Measurements from ENCODE around the gene HTR3D.

The HTR3D gene, protein sequence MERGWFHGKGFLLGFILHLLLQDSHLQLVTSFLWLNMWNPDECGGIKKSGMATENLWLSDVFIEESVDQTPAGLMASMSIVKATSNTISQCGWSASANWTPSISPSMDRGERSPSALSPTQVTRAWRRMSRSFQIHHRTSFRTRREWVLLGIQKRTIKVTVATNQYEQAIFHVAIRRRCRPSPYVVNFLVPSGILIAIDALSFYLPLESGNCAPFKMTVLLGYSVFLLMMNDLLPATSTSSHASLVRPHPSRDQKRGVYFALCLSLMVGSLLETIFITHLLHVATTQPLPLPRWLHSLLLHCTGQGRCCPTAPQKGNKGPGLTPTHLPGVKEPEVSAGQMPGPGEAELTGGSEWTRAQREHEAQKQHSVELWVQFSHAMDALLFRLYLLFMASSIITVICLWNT

DNA sequence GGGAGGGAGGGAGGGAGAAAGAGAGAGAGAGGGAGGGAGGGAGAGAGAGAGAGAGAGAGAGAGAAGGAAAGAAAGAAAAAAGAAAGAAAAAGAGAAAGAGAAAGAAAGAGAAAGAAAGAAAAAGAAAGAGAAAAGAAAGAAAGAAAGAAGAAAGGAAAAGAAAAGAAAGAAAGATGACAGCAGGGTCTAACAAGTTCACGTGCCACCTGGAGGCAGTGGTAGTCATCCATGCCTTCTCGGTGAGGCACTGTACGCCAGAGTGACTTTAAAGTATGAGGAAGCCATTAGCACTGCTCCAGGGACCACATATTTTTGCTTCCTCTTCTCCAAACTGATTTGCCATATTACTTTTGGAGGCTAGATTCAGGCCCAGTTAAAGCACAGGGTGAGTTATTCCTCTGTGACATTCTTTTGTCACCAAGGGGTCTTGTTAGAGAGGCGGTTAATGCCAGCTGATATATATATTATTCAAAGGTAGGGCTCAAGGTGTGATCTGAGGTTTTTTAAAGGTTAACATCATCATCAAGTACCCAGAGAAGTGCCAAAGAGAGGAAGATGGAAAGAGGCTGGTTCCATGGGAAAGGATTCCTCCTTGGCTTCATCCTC is at the start of gene HTR3D:
HTR3D (plus strand) TSS at position 556 of the 606 bp plus-strand sequence; CDS start at position 556, 0 bp downstream.
- H3K4me1 ChIP-seq (ENCODE audit: insufficient read depth, low read length), result no peaks in the 10 kb centered on the region
- H3K9ac ChIP-seq (ENCODE audit: low read depth, low read length), result no peak within 1 kb of the TSS
- H3K36me3 ChIP-seq (ENCODE audit: insufficient read depth, low read length), result no peaks in the 10 kb centered on the region
- no peaks in the 10 kb centered on the region for H3K9me3 ChIP-seq (ENCODE audit: control insufficient read depth, insufficient read depth, low read length)

DNA sequence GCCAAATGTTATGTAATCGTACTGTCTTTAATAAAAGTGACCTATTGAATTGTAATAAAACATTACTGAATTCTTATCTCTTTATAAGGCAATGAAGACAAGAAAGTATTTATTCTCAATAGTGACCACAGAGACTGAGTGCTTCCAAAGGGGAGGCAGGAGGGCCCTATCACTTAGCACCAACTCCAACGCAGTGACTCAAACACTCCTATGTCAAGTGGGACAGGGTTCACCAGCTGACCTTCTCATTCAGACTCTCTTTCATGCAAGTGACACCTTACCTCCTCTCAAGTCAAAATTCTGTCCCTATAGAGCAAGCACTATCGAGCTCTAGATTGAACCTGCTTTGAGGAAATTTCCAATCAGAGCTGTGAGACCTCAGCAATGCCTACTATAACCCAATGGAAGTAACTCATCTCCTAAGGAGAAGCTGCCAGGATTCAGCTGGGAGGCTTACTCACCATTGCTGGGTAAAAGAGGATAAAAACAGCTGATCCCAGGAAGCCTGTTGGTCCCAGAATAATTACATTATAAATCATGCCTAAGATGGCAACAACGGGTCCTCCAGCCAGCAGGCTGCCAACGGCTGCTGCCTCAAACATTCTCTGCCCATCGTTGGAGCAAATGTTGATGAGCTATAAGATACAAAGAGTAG is 49.4 kb upstream of the HTR3D start:
- H3K9ac ChIP-seq (ENCODE audit: low read depth, low read length), result no peak overlapping the region
- peaks cover 19% of the 10 kb centered on the region for H3K4me1 ChIP-seq (ENCODE audit: insufficient read depth, low read length)
- no peaks in the 10 kb centered on the region for H3K9me3 ChIP-seq (ENCODE audit: control insufficient read depth, insufficient read depth, low read length)
- peaks cover under 1% of the 10 kb centered on the region; the same call in 1 of the 2 replicates for H3K36me3 ChIP-seq (ENCODE audit: insufficient read depth, low read length)

DNA sequence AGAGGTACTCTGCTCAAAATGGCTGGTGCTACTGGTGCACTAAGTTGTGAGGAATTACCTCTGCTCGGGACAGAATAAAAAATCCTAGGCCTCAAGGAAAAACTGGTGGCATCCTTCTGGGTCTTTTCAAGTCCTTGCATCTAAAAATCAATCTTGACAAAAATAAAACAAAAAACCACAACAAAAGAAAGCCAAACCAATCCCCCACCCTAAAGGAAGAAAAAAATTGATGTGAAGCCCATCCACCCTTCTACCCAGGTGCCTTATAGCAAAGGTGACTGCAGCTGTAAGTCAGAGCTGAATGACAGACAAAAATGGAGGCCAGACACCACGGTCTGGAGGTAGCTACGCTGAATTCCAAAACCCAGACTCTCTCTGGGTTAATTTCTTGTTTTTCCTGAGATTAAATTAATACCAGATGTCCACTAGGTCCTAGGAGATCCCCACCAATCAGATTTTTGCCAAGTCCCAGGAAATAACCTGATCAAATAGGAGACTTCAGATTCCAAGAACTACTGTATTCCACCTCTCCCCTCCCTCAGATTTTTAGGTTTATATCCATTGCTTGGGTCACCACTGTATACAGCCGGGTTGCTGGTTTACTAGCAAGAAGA is 47.3 kb upstream of the HTR3D start:
- H3K36me3 ChIP-seq (ENCODE audit: insufficient read depth, low read length), result peaks cover 4% of the 10 kb centered on the region; the same call in 1 of the 2 replicates
- no peak overlapping the region for H3K9ac ChIP-seq (ENCODE audit: low read depth, low read length)
- no peaks in the 10 kb centered on the region for H3K9me3 ChIP-seq (ENCODE audit: control insufficient read depth, insufficient read depth, low read length)
- H3K4me1 ChIP-seq (ENCODE audit: insufficient read depth, low read length), result peaks cover 14% of the 10 kb centered on the region

DNA sequence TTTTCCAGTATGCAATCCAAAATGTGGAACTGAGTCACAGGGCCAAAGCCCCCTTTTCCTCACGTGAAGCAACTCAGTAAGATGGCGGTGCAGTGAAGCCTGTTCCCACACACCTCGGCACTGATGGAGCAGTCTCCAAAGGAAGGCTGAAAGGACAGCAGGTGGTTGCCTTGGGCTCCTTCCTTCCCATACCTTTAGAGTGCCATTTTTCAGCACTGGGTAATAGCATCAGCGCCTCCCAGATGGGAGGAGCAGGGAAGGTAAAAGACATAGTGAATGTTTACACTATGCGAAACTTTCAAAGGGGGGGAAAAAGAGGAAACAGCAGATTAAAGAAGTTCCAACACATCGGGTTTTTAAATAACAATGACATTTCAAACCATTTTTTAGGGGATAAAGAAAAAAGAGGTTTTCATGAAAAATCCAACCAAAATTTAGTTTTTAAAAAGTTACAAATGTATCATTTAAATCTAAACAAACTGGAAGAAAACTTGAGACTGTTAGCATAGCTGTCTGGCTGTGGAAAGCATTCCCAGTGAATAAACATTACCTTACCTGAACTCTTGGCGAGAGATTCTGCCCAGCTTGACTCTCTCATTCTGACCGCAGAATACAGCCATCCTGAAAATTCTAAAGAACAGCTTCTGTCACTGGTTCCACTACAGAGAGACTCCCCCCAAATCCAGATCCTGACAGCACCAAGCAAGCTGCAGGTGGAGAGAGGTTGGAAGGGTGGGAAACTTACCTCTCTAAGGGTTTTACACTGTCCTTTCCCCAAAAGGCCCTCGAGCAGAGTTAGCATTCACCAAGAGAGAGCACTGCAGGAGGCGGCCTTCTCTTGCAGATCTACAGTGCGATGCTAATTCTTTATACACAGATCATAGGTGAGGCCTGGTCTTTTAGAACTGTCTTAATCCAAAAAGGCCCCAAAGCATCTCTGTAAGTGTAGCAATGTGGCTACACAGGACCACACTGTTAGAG is 46.5 kb upstream of the HTR3D start:
- H3K9me3 ChIP-seq (ENCODE audit: control insufficient read depth, insufficient read depth, low read length), result no peaks in the 10 kb centered on the region
- peaks cover 4% of the 10 kb centered on the region; the same call in 1 of the 2 replicates for H3K36me3 ChIP-seq (ENCODE audit: insufficient read depth, low read length)
- H3K9ac ChIP-seq (ENCODE audit: low read depth, low read length), result no peak overlapping the region
- peaks cover 14% of the 10 kb centered on the region for H3K4me1 ChIP-seq (ENCODE audit: insufficient read depth, low read length)

DNA sequence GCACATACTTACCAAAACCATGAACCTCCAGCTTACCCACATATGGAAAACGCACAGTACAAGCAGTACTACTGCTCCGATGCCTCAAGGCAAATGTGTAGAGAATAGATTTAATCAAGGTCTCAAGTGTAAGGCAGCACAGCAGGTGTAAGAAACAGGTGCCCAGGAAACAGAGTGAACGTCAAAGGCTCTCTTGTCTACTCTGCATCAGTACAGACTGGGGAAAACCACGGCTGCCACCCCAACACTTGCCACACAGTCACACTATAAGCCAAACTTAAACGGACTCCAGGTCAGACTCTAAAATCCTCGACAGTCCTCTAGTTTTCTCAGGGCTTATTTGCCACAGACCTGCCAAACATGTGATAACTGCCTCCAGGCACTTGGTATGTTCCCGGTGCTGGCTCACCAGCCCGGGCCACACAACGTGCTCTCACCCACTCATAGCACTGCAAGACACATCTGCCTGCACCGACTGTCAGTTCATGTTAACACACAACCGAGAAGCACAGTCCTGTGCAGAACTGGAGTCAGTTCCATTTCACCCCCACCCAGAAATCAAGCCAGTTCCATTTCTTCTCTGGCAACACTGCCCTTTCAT is 44.4 kb upstream of the HTR3D start:
- no peak overlapping the region for H3K9ac ChIP-seq (ENCODE audit: low read depth, low read length)

DNA sequence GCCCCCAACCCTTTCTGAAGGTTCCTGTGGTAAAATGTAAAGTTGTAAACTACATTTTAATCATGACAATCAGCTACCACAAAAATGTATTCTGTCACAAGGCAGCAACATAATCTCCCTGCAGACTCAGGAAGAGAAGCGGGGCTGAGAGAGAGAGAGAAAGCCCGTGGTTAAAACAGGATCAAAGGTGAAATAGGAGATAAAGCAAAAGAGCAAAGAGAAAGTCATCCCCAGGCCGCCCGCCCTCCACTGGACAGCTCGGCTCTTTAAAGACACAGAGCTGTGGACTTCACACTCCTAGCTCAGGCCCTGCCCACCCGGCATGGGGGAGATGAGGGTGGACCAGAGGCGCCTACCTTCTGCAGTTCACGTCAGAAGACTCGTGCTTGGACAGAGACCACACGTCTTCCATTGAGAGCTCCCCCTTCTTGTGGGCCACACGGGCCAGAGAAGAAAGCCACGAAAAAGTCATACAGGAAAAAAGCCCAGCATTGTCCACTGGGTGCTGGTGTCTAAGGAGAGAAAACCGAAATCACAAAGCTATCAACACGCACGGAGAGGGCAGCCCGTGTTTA is 43.2 kb upstream of the HTR3D start:
- Histone ChIP-seq H3K9ac (ENCODE audit: low read depth, low read length) (no peak overlapping the region), H3K4me1 (ENCODE audit: insufficient read depth, low read length) (peaks cover 14% of the 10 kb centered on the region)

More for the DNA sequence above, 44.4 kb upstream of the HTR3D start:
- Histone ChIP-seq H3K9me3 (ENCODE audit: control insufficient read depth, insufficient read depth, low read length) (no peaks in the 10 kb centered on the region), H3K36me3 (ENCODE audit: insufficient read depth, low read length) (peaks cover 7% of the 10 kb centered on the region; the same call in 1 of the 2 replicates), H3K4me1 (ENCODE audit: insufficient read depth, low read length) (peaks cover 14% of the 10 kb centered on the region)

DNA sequence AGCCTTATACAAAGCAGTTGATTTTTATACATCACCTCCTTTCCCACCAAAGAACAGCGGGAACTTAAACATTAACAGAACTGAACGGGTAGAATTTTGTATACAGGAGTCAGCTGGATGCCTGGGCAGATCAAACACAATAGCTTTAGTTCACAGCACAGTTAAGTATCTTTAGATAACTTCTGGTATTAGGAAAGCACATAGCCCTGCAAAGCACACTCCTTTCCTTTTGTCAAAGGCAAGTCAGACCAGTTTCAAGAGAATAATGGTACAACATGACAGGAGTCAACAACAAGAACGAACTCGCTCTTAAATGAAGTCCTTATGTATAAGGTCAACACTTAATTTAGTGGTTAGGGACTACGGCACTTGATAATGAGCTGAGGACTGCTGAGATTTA is 40.1 kb upstream of the HTR3D start:
- Histone ChIP-seq H3K36me3 (ENCODE audit: insufficient read depth, low read length) (peaks cover 7% of the 10 kb centered on the region; the same call in 1 of the 2 replicates), H3K4me1 (ENCODE audit: insufficient read depth, low read length) (no peaks in the 10 kb centered on the region), H3K9me3 (ENCODE audit: control insufficient read depth, insufficient read depth, low read length) (no peaks in the 10 kb centered on the region; the same call in 1 of the 2 replicates), H3K9ac (ENCODE audit: low read depth, low read length) (no peak overlapping the region)

More for the DNA sequence above, 43.2 kb upstream of the HTR3D start:
- Histone ChIP-seq H3K36me3 (ENCODE audit: insufficient read depth, low read length) (peaks cover 7% of the 10 kb centered on the region; the same call in 1 of the 2 replicates), H3K9me3 (ENCODE audit: control insufficient read depth, insufficient read depth, low read length) (no peaks in the 10 kb centered on the region)

DNA sequence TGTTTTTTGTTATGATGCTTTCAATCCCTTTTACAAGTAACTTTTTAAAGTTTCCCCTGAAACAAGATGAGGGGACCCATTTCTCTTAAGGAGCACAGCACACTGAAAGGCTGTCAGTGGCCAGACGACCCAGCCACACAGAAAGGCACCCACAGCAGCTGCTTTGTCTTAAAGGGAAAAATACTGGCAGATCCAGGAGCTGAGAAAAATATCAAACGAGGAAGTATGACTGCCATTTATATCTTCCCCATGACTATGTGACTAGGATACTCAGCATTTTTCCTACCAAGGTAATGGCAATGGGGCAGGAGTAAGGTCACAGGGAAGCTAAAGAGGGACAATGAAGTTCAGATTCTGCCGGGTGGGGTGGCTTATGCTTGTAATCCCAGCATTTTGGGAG is 29.8 kb upstream of the HTR3D start:
- H3K9ac ChIP-seq (ENCODE audit: low read depth, low read length), result no peak overlapping the region
- H3K36me3 ChIP-seq (ENCODE audit: insufficient read depth, low read length), result no peaks in the 10 kb centered on the region
- peaks cover 7% of the 10 kb centered on the region; the same call in 1 of the 2 replicates for H3K4me1 ChIP-seq (ENCODE audit: insufficient read depth, low read length)
- no peaks in the 10 kb centered on the region for H3K9me3 ChIP-seq (ENCODE audit: control insufficient read depth, insufficient read depth, low read length)

DNA sequence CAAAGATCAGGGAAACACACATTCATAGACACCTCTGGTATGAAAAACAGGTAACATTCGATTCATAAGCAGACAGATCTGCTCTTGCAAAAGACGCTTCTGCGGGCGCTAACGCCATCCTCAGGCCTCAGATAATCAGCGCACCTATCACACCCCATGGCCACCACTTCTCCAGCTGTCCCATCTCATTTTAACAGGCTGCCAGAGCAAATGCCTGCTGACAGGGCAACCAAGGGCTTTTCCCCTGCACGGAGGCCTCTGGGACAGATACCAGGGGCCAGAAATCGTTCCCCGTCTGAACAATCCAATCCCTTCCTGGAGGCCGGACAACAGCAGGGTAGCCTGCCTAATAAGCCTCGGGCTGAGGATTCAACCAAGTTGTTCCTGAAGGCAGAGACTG is 29.1 kb upstream of the HTR3D start:
- no peaks in the 10 kb centered on the region for H3K36me3 ChIP-seq (ENCODE audit: insufficient read depth, low read length)
- peaks cover 7% of the 10 kb centered on the region; the same call in 1 of the 2 replicates for H3K4me1 ChIP-seq (ENCODE audit: insufficient read depth, low read length)

DNA sequence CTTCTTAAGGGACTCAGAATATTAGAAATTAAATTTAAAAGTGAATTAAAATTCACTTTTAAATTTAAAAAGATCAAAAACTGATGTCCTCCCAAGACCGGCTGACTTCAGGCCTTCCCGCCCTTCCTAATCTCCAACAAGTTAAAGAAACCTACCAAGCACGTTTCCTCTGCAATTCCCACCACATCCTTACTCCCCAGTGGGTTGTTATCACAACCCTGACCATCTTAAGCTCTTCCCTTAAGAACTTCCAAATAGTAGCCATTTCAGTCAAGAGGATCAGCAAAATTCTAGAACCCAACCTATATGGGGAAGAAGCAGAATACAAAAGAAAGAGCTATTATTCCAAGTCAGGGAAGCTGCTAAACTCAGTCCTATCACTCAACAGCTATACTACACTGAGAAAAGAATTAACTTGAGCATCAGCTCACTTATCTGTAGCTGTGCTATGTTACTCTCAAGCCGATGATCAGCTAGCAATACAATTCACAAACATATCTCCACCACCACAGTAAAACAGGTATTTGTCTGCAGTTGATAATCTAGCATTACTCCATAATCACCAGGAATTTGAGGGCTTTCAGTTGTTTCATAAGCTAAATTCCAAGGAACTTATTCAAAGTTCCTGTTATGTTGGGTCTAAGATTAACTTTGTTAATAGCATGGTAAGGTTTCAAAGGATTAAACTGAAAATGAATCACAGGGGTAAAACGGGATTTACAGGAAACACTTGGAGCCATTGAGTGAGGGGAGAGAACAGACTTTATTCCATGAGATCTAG is 28.2 kb upstream of the HTR3D start:
- H3K9ac ChIP-seq (ENCODE audit: low read depth, low read length), result no peak overlapping the region

More for the DNA sequence above, 29.1 kb upstream of the HTR3D start:
- no peak overlapping the region for H3K9ac ChIP-seq (ENCODE audit: low read depth, low read length)
- no peaks in the 10 kb centered on the region for H3K9me3 ChIP-seq (ENCODE audit: control insufficient read depth, insufficient read depth, low read length)

DNA sequence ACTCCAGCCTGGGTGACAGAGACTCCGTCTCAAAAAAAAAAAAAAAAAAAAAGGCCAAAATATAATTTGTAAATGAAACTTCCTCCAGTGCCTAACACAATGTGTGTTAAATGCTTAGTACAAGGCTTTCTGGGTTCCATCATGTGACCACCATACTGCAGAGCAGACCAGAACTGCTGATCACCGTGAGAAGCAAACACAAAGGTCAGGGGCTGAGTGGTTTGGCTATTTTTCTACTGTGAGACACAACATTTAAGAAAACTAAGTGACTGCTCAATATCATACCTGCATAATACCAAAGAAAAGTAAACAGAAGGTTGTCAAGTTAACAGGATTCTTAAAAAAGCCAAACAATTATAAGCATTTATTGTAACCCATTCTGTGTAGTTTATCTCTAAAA is 27.1 kb upstream of the HTR3D start:
- no peak overlapping the region for H3K9ac ChIP-seq (ENCODE audit: low read depth, low read length)
- no peaks in the 10 kb centered on the region for H3K9me3 ChIP-seq (ENCODE audit: control insufficient read depth, insufficient read depth, low read length)
- H3K4me1 ChIP-seq (ENCODE audit: insufficient read depth, low read length), result peaks cover 7% of the 10 kb centered on the region; the same call in 1 of the 2 replicates
- 0 out of 2 replicates have a peak, but pooled peaks cover 3% of the 10 kb centered on the region for H3K36me3 ChIP-seq (ENCODE audit: insufficient read depth, low read length)

More for the DNA sequence above, 28.2 kb upstream of the HTR3D start:
- Histone ChIP-seq H3K4me1 (ENCODE audit: insufficient read depth, low read length) (peaks cover 7% of the 10 kb centered on the region; the same call in 1 of the 2 replicates), H3K36me3 (ENCODE audit: insufficient read depth, low read length) (0 out of 2 replicates have a peak, but pooled peaks cover 3% of the 10 kb centered on the region), H3K9me3 (ENCODE audit: control insufficient read depth, insufficient read depth, low read length) (no peaks in the 10 kb centered on the region)

DNA sequence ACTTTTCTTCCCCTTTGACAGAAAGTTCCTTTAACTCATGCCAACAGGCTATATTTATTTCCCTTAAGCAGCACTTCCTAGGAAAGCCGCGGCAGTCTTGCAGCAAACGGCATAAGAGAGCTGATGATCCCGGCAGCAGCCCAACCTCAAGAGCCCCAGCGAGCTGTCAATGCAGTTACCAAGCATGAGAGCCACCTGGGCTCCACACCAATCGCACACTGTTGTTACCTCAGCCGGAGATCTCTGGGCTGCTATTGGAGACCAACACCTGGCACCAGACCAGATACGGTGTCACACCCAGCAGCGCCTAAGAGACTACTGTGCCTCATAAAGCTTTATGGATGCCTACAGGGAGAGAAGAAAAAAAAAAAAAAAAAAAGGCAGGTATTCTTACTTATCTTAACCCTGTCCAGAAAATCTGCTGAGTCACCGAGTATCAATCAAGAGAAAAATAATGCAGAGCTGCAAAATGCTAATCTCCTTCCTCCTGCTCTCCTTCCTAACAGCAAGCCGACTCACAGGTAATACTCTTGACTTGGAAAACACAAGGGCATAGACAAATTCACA is 25.5 kb upstream of the HTR3D start:
- no peak overlapping the region for H3K9ac ChIP-seq (ENCODE audit: low read depth, low read length)
- 0 out of 2 replicates have a peak, but pooled peaks cover 3% of the 10 kb centered on the region for H3K36me3 ChIP-seq (ENCODE audit: insufficient read depth, low read length)
- H3K9me3 ChIP-seq (ENCODE audit: control insufficient read depth, insufficient read depth, low read length), result no peaks in the 10 kb centered on the region
- H3K4me1 ChIP-seq (ENCODE audit: insufficient read depth, low read length), result peaks cover 7% of the 10 kb centered on the region; the same call in 1 of the 2 replicates

Data from ES-I3 (cell line).